A549 (cell line): ENCODE measurements around the gene APC2. TPM values are rescaled to one million over a fixed set of nuclear protein-coding genes. Genes with fewer than 3 reads are reported as not detected.
A peak's percentile ranks its signal among the peaks of the same experiment; 100 is the strongest.

Source experiments
- ATAC-seq, 2 experiments: fragments of 200-7000 bp in 1 of 2; fragments of >200 bp in 1 of 2; cut with Nextera tagmentation in 1 of 2; cut with Tn5 transposase in 1 of 2; 3 replicates each; pipeline versions ENCODE4 v1.8.0 to v1.9.1; 2018 to 2020; ENCODE audit warnings: mild to moderate bottlenecking in 1 of 2, moderate library complexity in 1 of 2
- CTCF ChIA-PET: fragments of 300-600 bp; sonication (Branson Sonifier 250); formaldehyde crosslinking; extraction: SDS; loops from one replicate; lab custom pipeline; 2021; ENCODE audit warnings: antibody characterized with exemption, inconsistent platforms; lab: Yijun Ruan, JAX
- POLR2A ChIA-PET: fragments of 350-600 bp; formaldehyde crosslinking; extraction: SDS; loops from one replicate; lab custom pipeline; 2021; ENCODE audit warnings: antibody characterized with exemption, inconsistent platforms; lab: Yijun Ruan, JAX
- DNase-seq, 2 experiments: peaks; one replicate each; pipeline versions ENCODE4 v3.0.0 to v3.0.0-alpha.2; 2011 to 2016; ENCODE audit warnings: low read depth in 1 of 2, low spot score in 1 of 2
- FAIRE-seq: peaks from 2 replicates; lab custom pipeline; 2011; peaks lifted over from hg19 to GRCh38; lab: Jason Lieb, UNC
- H3K27ac ChIP-seq, 2 experiments: fragments of >200 bp; sonication (Bioruptor Twin); formaldehyde crosslinking; 3 replicates each; pipeline ENCODE4 v1.5.1; 2016 to 2017
- H3K4me1 ChIP-seq: fragments of >200 bp; sonication (Bioruptor Twin); formaldehyde crosslinking; 3 replicates; pipeline ENCODE4 v1.6.1; 2016
- H3K4me2 ChIP-seq: fragments of >200 bp; sonication (Bioruptor Twin); formaldehyde crosslinking; 3 replicates; pipeline ENCODE4 v1.6.1; 2016
- H3K4me3 ChIP-seq: fragments of >200 bp; sonication (Bioruptor Twin); formaldehyde crosslinking; 3 replicates; pipeline ENCODE4 v1.5.1; 2016
- H3K9me3 ChIP-seq: fragments of >200 bp; sonication (Bioruptor Twin); formaldehyde crosslinking; 3 replicates; pipeline ENCODE4 v1.6.1; 2016
- CEBPB ChIP-seq, 2 experiments: fragments of >200 bp in 1 of 2; sonication (Bioruptor Twin) in 1 of 2; formaldehyde crosslinking in 1 of 2; IDR thresholded peaks; 2 replicates each; pipeline ENCODE4 v1.6.1; 2012 to 2016
- CHD4 ChIP-seq: fragments of 200-600 bp; sonication (generic); IDR thresholded peaks from 2 replicates; pipeline ENCODE4 v1.6.1; 2016; ENCODE audit warnings: antibody characterized with exemption, mild to moderate bottlenecking, borderline replicate concordance
- ESRRA ChIP-seq: fragments of 150-350 bp; IDR thresholded peaks from 2 replicates; pipeline ENCODE4 v1.6.1; 2014; ENCODE audit warnings: mild to moderate bottlenecking, low read length, borderline replicate concordance
- FOSB ChIP-seq: fragments of 250-450 bp; sonication (Bioruptor Pico); IDR thresholded peaks from 2 replicates; pipeline ENCODE4 v1.5.0; 2020; ENCODE audit warnings: mild to moderate bottlenecking, moderate library complexity
- FOSL2 ChIP-seq, 2 experiments: fragments of 450-650 bp in 1 of 2; fragments of >200 bp in 1 of 2; sonication (Bioruptor Twin) in 1 of 2; formaldehyde crosslinking; IDR thresholded peaks; 2 replicates each; pipeline versions ENCODE4 v1.5.0 to v1.6.1; 2016 to 2020; ENCODE audit warnings: mild to moderate bottlenecking in 1 of 2, moderate library complexity in 1 of 2
- HEYL ChIP-seq: fragments of 250-450 bp; sonication (Bioruptor Pico); IDR thresholded peaks from 2 replicates; pipeline ENCODE4 v1.8.0; 2021; ENCODE audit warnings: mild to moderate bottlenecking, moderate library complexity
- HMGXB4 ChIP-seq: fragments of 250-450 bp; sonication (Bioruptor Pico); IDR thresholded peaks from 2 replicates; pipeline ENCODE4 v1.5.0; 2021; ENCODE audit warnings: mild to moderate bottlenecking, moderate library complexity, borderline replicate concordance
- HOXB5 ChIP-seq: fragments of 250-450 bp; sonication (Bioruptor Pico); IDR thresholded peaks from 2 replicates; pipeline ENCODE4 v1.5.0; 2020; ENCODE audit warnings: mild to moderate bottlenecking, moderate library complexity
- JUN ChIP-seq, 2 experiments: fragments of >200 bp; sonication (Bioruptor Twin); formaldehyde crosslinking; IDR thresholded peaks; 2 replicates in 1 of 2; 3 replicates in 1 of 2; pipeline ENCODE4 v1.6.1; 2016 to 2017
- MAZ ChIP-seq: fragments of 150-350 bp; IDR thresholded peaks from 2 replicates; pipeline ENCODE4 v1.6.1; 2014; ENCODE audit warnings: antibody characterized with exemption, low read depth, low read length, borderline replicate concordance
- NFE2L2 ChIP-seq: fragments of 150-350 bp; conservative IDR thresholded peaks from 2 replicates; pipeline ENCODE4 v1.6.1; 2014; ENCODE audit warnings: low read length
- NR3C1 ChIP-seq: fragments of >200 bp; sonication (Bioruptor Twin); formaldehyde crosslinking; IDR thresholded peaks from 3 replicates; pipeline ENCODE4 v1.6.1; 2017
- PBX3 ChIP-seq: IDR thresholded peaks from 2 replicates; pipeline ENCODE4 v1.6.1; 2012
- PHF8 ChIP-seq: fragments of 200-600 bp; sonication (generic); IDR thresholded peaks from 2 replicates; pipeline ENCODE4 v1.6.1; 2016; ENCODE audit warnings: low read depth, mild to moderate bottlenecking, antibody characterized with exemption, moderate library complexity, borderline replicate concordance
- POLR2A ChIP-seq: IDR thresholded peaks from 2 replicates; pipeline ENCODE4 v1.6.1; 2012; ENCODE audit warnings: mild to moderate bottlenecking, low read length
- RAD21 ChIP-seq, 2 experiments: fragments of >200 bp in 1 of 2; sonication (Bioruptor Twin) in 1 of 2; formaldehyde crosslinking in 1 of 2; IDR thresholded peaks in 1 of 2; conservative IDR thresholded peaks in 1 of 2; 2 replicates in 1 of 2; 3 replicates in 1 of 2; pipeline ENCODE4 v1.6.1; 2012 to 2018; ENCODE audit warnings: inconsistent platforms in 1 of 2
- RARB ChIP-seq: fragments of 250-450 bp; sonication (Bioruptor Pico); IDR thresholded peaks from 2 replicates; pipeline ENCODE4 v1.8.0; 2021; ENCODE audit warnings: mild to moderate bottlenecking, moderate library complexity
- REST ChIP-seq: fragments of 200-600 bp; sonication (generic); IDR thresholded peaks from 2 replicates; pipeline ENCODE4 v1.6.1; 2016; ENCODE audit warnings: antibody characterized with exemption, mild to moderate bottlenecking, moderate library complexity
- TFCP2L1 ChIP-seq: fragments of 250-450 bp; sonication (Bioruptor Pico); IDR thresholded peaks from 2 replicates; pipeline ENCODE4 v1.5.0; 2021; ENCODE audit warnings: mild to moderate bottlenecking
- TP53 ChIP-seq: fragments of 250-450 bp; sonication (Bioruptor Pico); IDR thresholded peaks from 2 replicates; pipeline ENCODE4 v1.5.0; 2021; ENCODE audit warnings: mild to moderate bottlenecking, moderate library complexity
- WGBS: methylation state at CpG from one replicate; pipeline ENCODE4 v1.1.6; 2017; ENCODE audit errors: missing lambda C conversion rate; 5-methylcytosine and 5-hydroxymethylcytosine counted together
- polyA plus RNA-seq, 4 experiments: library from polyadenylated mRNA; depleted of rRNA in 3 of 4; stranded (reverse); fragments of >200 nt; fragmentation: RNase III in 1 of 4; extraction: RNeasy Plus Mini Kit Qiagen cat#74134 plus additional on column Dnase treatment in 1 of 4; gene quantifications; 2 replicates in 3 of 4; 3 replicates in 1 of 4; pipeline ENCODE4 v1.2.3, GENCODE V29; 2011 to 2017

The APC2 gene
- polyA plus RNA-seq, 2 of the 4 experiments (the other 2 are of a cell fraction) = 0.36 to 1.6 TPM

GRCh38 chr19:1424192-1424955, 25.5 kb upstream of the APC2 start:
- CTCF ChIA-PET = interaction anchor here (1.1 to 1.9 kb wide), 3 partner anchors 13 to 21 kb away, joined by 3 to 5 read pairs (median 4); no protein-coding TSS in a partner anchor
- FAIRE-seq = no peak
- H3K9me3 ChIP-seq = no peaks in the 10 kb centered on the region

GRCh38 chr19:1425102-1425837, 24.7 kb upstream of the APC2 start:
- no peaks in the 10 kb centered on the region for H3K4me1 ChIP-seq
- no peak overlapping the region for H3K4me3 ChIP-seq
- ATAC-seq (no peak), FAIRE-seq (no peak), DNase-seq (no peak)
- WGBS = 94% methylated on average over 29 of the region's 33 CpGs
- ChIA-PET POLR2A (no interaction called here), CTCF (interaction anchor here (1.9 kb wide), 1 partner anchor 20 kb away, joined by 5 read pairs; no protein-coding TSS in a partner anchor)
- no peaks in the 10 kb centered on the region for H3K9me3 ChIP-seq
- no peak for TF ChIP-seq NFE2L2
- TF ChIP-seq CEBPB (IDR thresholded peaks at IDR 0.05) = peak in 1 of 2 experiments; percentile 69; a peak in 2 of 4 replicates
- TF ChIP-seq PBX3 = no peak
- H3K4me2 ChIP-seq = no peak overlapping the region
- H3K27ac ChIP-seq = no peak overlapping the region

More at GRCh38 chr19:1424192-1424955, 25.5 kb upstream of the APC2 start:
- no peak for ATAC-seq
- no peak overlapping the region for H3K4me3 ChIP-seq
- TF ChIP-seq CHD4 = no peak
- no peak for TF ChIP-seq HOXB5
- no peak for TF ChIP-seq HMGXB4 (CRISPR knock-in tag)
- no peak for TF ChIP-seq ESRRA
- no peak for TF ChIP-seq RARB
- no peaks in the 10 kb centered on the region for H3K4me1 ChIP-seq
- DNase-seq = no peak
- POLR2A ChIA-PET = no interaction called here
- H3K27ac ChIP-seq = no peak overlapping the region
- no peak overlapping the region for H3K4me2 ChIP-seq
- WGBS = 93% methylated on average over 33 of the region's 42 CpGs

- Histone ChIP-seq H3K4me3 (no peak overlapping the region), H3K4me2 (no peak overlapping the region)
- no peak for DNase-seq
- POLR2A ChIA-PET = no interaction called here
- 98% methylated on average over 8 of the region's 14 CpGs for WGBS
- TF ChIP-seq TP53 (no peak), MAZ (no peak), PHF8 (no peak), ESRRA (no peak), JUN (IDR thresholded peaks at IDR 0.05) (no peak), POLR2A (no peak), FOSB (CRISPR knock-in tag) (no peak), HEYL (no peak), REST (no peak), FOSL2 (IDR thresholded peaks at IDR 0.05) (no peak), FOSL2 (CRISPR knock-in tag; IDR thresholded peaks at IDR 0.05) (no peak), NR3C1 (no peak), RAD21 (conservative IDR thresholded peaks at IDR 0.05 in 1 of 2, IDR thresholded peaks at IDR 0.05 in 1 of 2) (no peak), CEBPB (IDR thresholded peaks at IDR 0.05) (no peak), TFCP2L1 (CRISPR knock-in tag) (no peak)
- TF ChIP-seq, all 56 proteins: peak for 0
- Histone ChIP-seq H3K9me3 (no peaks in the 10 kb centered on the region), H3K27ac (no peak overlapping the region), H3K4me1 (no peaks in the 10 kb centered on the region)
- FAIRE-seq (no peak), ATAC-seq (no peak)
- CTCF ChIA-PET = interaction anchor here (1.9 kb wide), 1 partner anchor 19 kb away, joined by 5 read pairs; no protein-coding TSS in a partner anchor
Measured at GRCh38 chr19:1425902-1426301, 24.0 kb upstream of the APC2 start.
